ENCODE results near the gene FRMD4A.

GRCh38 chr10:13717936-13718772, 612.6 kb downstream of the FRMD4A start:
- TF ChIP-seq POLR2A (IDR thresholded peaks at IDR 0.05), result no peak
- no peak for TF ChIP-seq CTCF (IDR thresholded peaks at IDR 0.05)
